NCI-H2227 (cell line): Measurements from ENCODE around the gene HEYL.
"Not testable (repeated sequence)": the region's sequence is repeated elsewhere in the genome, so short reads cannot be mapped to it uniquely, and the experiment has no call there.

Experiments used
- DNase-seq: peaks from one replicate; lab custom pipeline; 2025; ENCODE audit not compliant: unreplicated experiment; lab: John Stamatoyannopoulos, UW

The HEYL gene

GRCh38 chr1:39613250-39613649 lies 26.2 kb downstream of the HEYL start:
- no peak for DNase-seq

GRCh38 chr1:39609618-39610331 lies 29.7 kb downstream of the HEYL start:
- no peak for DNase-seq

GRCh38 chr1:39608921-39609320 lies 30.5 kb downstream of the HEYL start:
- no peak for DNase-seq

- DNase-seq = not testable (repeated sequence)
Measured at GRCh38 chr1:39603677-39604076, 35.8 kb downstream of the HEYL start.

GRCh38 chr1:39601667-39602255 lies 37.7 kb downstream of the HEYL start:
- DNase-seq = not testable (repeated sequence)

GRCh38 chr1:39596163-39596562 lies 43.3 kb downstream of the HEYL start:
- no peak for DNase-seq

GRCh38 chr1:39593386-39593785 lies 46.1 kb downstream of the HEYL start:
- no peak for DNase-seq

GRCh38 chr1:39592069-39592468 lies 47.4 kb downstream of the HEYL start:
- DNase-seq = no peak

- no peak for DNase-seq
Measured at GRCh38 chr1:39590546-39590945, 48.9 kb downstream of the HEYL start.

GRCh38 chr1:39585933-39586332 lies 53.5 kb downstream of the HEYL start:
- DNase-seq = no peak

GRCh38 chr1:39576016-39576657 lies 63.3 kb downstream of the HEYL start:
- DNase-seq = peak; percentile 58

GRCh38 chr1:39575191-39576015 lies 64.0 kb downstream of the HEYL start:
- DNase-seq = peak; percentile 40

GRCh38 chr1:39574646-39575045 lies 64.8 kb downstream of the HEYL start:
- DNase-seq = no peak
